HEK293 (cell line): ENCODE measurements around the gene CENPP.

Source experiments
- CTCF ChIA-PET: fragments of 350-600 bp; formaldehyde crosslinking; extraction: SDS; loops from one replicate; lab custom pipeline; 2021; ENCODE audit warnings: antibody characterized with exemption; lab: Yijun Ruan, JAX
- POLR2A ChIA-PET: fragments of 300-600 bp; formaldehyde crosslinking; extraction: SDS; loops from one replicate; lab custom pipeline; 2020; ENCODE audit warnings: antibody characterized with exemption, inconsistent platforms; lab: Yijun Ruan, JAX
- H3K27ac ChIP-seq: fragments of 200-500 bp; sonication (Bioruptor generic); 2 replicates; pipeline ENCODE4 v1.5.1; 2014; ENCODE audit warnings: low read depth, low read length, control low read depth, inconsistent platforms; ENCODE audit errors: extremely low read depth
- H3K36me3 ChIP-seq, 2 experiments: fragments of 200-500 bp in 1 of 2; sonication (Bioruptor generic) in 1 of 2; 1 replicate in 1 of 2; 2 replicates in 1 of 2; pipeline ENCODE4 v1.5.1; 2014 to 2017; ENCODE audit warnings: inconsistent platforms in 2 of 2, low read length in 2 of 2; ENCODE audit not compliant: control insufficient read depth in 2 of 2, insufficient read depth in 1 of 2
- H3K4me1 ChIP-seq: fragments of 200-500 bp; sonication (Bioruptor generic); 2 replicates; pipeline ENCODE4 v1.5.1; 2014; ENCODE audit warnings: mild to moderate bottlenecking, low read length, inconsistent platforms; ENCODE audit not compliant: control insufficient read depth, insufficient read depth
- H3K4me3 ChIP-seq: 2 replicates; pipeline ENCODE4 v1.5.1; 2011; ENCODE audit warnings: low read depth, mild to moderate bottlenecking, control low read depth, low read length, moderate library complexity
- H3K9me3 ChIP-seq: fragments of 200-500 bp; sonication (Bioruptor generic); 2 replicates; pipeline ENCODE4 v1.5.1; 2014; ENCODE audit warnings: low read depth, low read length, inconsistent platforms; ENCODE audit not compliant: control insufficient read depth, insufficient read depth
- GLI2 ChIP-seq: fragments of 450-650 bp; formaldehyde crosslinking; IDR thresholded peaks from 2 replicates; pipeline ENCODE4; 2017; ENCODE audit warnings: missing biosample characterization, missing genetic modification characterization, low read depth, borderline replicate concordance
- GLIS1 ChIP-seq: fragments of 450-650 bp; formaldehyde crosslinking; IDR thresholded peaks from 2 replicates; pipeline ENCODE4 v1.5.1; 2016; ENCODE audit warnings: missing biosample characterization, missing genetic modification characterization
- KLF1 ChIP-seq: fragments of 450-650 bp; formaldehyde crosslinking; IDR thresholded peaks from 2 replicates; pipeline ENCODE4 v1.5.1; 2016; ENCODE audit warnings: missing biosample characterization, missing genetic modification characterization
- KLF7 ChIP-seq: fragments of 450-650 bp; formaldehyde crosslinking; IDR thresholded peaks from 2 replicates; pipeline ENCODE4 v1.5.1; 2016; ENCODE audit warnings: missing biosample characterization, missing genetic modification characterization, borderline replicate concordance
- RBAK ChIP-seq: fragments of 450-650 bp; formaldehyde crosslinking; IDR thresholded peaks from 2 replicates; pipeline ENCODE4 v1.5.1; 2016; ENCODE audit warnings: missing biosample characterization, missing genetic modification characterization
- ZFP69B ChIP-seq: fragments of 450-650 bp; formaldehyde crosslinking; IDR thresholded peaks from 2 replicates; pipeline ENCODE4 v1.5.1; 2016; ENCODE audit warnings: missing biosample characterization, missing genetic modification characterization
- ZNF10 ChIP-seq: fragments of 450-650 bp; formaldehyde crosslinking; IDR thresholded peaks from 2 replicates; pipeline ENCODE4 v1.5.1; 2017; ENCODE audit warnings: missing biosample characterization, missing genetic modification characterization
- ZNF121 ChIP-seq: fragments of 450-650 bp; formaldehyde crosslinking; IDR thresholded peaks from 2 replicates; pipeline ENCODE4 v1.5.1; 2016; ENCODE audit warnings: missing biosample characterization, missing genetic modification characterization
- ZNF157 ChIP-seq: fragments of 450-650 bp; formaldehyde crosslinking; IDR thresholded peaks from 2 replicates; pipeline ENCODE4 v1.5.1; 2016; ENCODE audit warnings: missing biosample characterization, missing genetic modification characterization
- ZNF214 ChIP-seq: fragments of 450-650 bp; formaldehyde crosslinking; IDR thresholded peaks from 2 replicates; pipeline ENCODE4 v1.5.1; 2017; ENCODE audit warnings: missing biosample characterization, mild to moderate bottlenecking, missing genetic modification characterization, borderline replicate concordance
- ZNF521 ChIP-seq: fragments of 450-650 bp; formaldehyde crosslinking; IDR thresholded peaks from 2 replicates; pipeline ENCODE4 v1.5.1; 2017; ENCODE audit warnings: missing biosample characterization, mild to moderate bottlenecking, missing genetic modification characterization
- ZNF585B ChIP-seq: fragments of 450-650 bp; formaldehyde crosslinking; IDR thresholded peaks from 2 replicates; pipeline ENCODE4 v1.5.1; 2016; ENCODE audit warnings: missing biosample characterization, missing genetic modification characterization
- ZNF624 ChIP-seq: fragments of 450-650 bp; formaldehyde crosslinking; IDR thresholded peaks from 2 replicates; pipeline ENCODE4 v1.5.1; 2017; ENCODE audit warnings: missing biosample characterization, missing genetic modification characterization
- ZNF658 ChIP-seq: fragments of 450-650 bp; formaldehyde crosslinking; IDR thresholded peaks from 2 replicates; pipeline ENCODE4; 2016; ENCODE audit warnings: missing biosample characterization, missing genetic modification characterization
- ZNF768 ChIP-seq: fragments of 450-650 bp; formaldehyde crosslinking; IDR thresholded peaks from 2 replicates; pipeline ENCODE4 v1.5.1; 2018; ENCODE audit warnings: missing biosample characterization, mild to moderate bottlenecking, missing genetic modification characterization
- ZNF785 ChIP-seq: fragments of 450-650 bp; formaldehyde crosslinking; IDR thresholded peaks from 2 replicates; pipeline ENCODE4 v1.5.1; 2016; ENCODE audit warnings: missing biosample characterization, missing genetic modification characterization
- ZNF792 ChIP-seq: fragments of 450-650 bp; formaldehyde crosslinking; IDR thresholded peaks from 2 replicates; pipeline ENCODE4 v1.5.1; 2016; ENCODE audit warnings: missing biosample characterization, missing genetic modification characterization
- ZNF830 ChIP-seq: fragments of 450-650 bp; IDR thresholded peaks from 2 replicates; pipeline ENCODE4 v1.5.0; 2018; ENCODE audit warnings: missing biosample characterization, missing genetic modification characterization, low read depth, mild to moderate bottlenecking, moderate library complexity
- ZSCAN23 ChIP-seq: fragments of 450-650 bp; formaldehyde crosslinking; IDR thresholded peaks from 2 replicates; pipeline ENCODE4 v1.5.1; 2016; ENCODE audit warnings: missing biosample characterization, missing genetic modification characterization
- TF ChIP-seq, protein P1 (sequence below): fragments of 450-650 bp; formaldehyde crosslinking; IDR thresholded peaks from 2 replicates; pipeline ENCODE4 v1.5.1; 2016; ENCODE audit warnings: missing biosample characterization, missing genetic modification characterization
- TF ChIP-seq, protein P2 (sequence below): fragments of 450-650 bp; formaldehyde crosslinking; IDR thresholded peaks from 2 replicates; pipeline ENCODE4 v1.5.1; 2017; ENCODE audit warnings: missing biosample characterization, mild to moderate bottlenecking, missing genetic modification characterization, moderate library complexity
- TF ChIP-seq, protein P3 (sequence below): fragments of 450-650 bp; formaldehyde crosslinking; IDR thresholded peaks from 2 replicates; pipeline ENCODE4 v1.5.1; 2016; ENCODE audit warnings: missing biosample characterization, missing genetic modification characterization
- TF ChIP-seq, protein P4 (sequence below): fragments of 450-650 bp; formaldehyde crosslinking; IDR thresholded peaks from 2 replicates; pipeline ENCODE4 v1.5.1; 2017; ENCODE audit warnings: missing biosample characterization, missing genetic modification characterization
- TF ChIP-seq, protein P5 (sequence below): fragments of 450-650 bp; formaldehyde crosslinking; IDR thresholded peaks from 2 replicates; pipeline ENCODE4 v1.5.1; 2017; ENCODE audit warnings: missing biosample characterization, missing genetic modification characterization
- TF ChIP-seq, protein P6 (sequence below): sonication (generic); formaldehyde crosslinking; IDR thresholded peaks from 2 replicates; pipeline ENCODE4 v1.8.1; 2022; ENCODE audit warnings: mild to moderate bottlenecking, moderate library complexity, missing genetic modification reagents

Gene CENPP

DNA sequence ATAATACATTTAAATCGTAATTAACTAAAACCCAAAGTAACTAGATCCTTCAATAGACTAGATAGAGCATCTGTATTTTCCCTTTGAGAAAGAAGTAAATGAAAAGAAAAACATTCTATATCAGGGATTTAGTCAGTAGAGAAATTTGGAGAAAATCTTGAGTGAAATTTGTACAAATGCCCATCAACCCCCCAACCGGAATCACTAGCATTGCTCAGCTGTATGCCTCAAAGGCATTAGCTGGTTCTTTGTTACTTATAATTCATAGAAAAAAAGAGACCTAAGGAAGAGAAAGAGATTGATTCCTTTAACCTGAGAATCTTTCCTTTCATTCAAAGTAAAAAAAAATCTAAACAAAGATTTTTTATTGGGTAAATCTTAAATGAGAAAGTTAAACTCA is 97.9 kb downstream of the CENPP start:
- H3K4me3 ChIP-seq = no peak overlapping the region
- H3K4me1 ChIP-seq = no peaks in the 10 kb centered on the region
- no peak for TF ChIP-seq ZNF830
- TF ChIP-seq ZNF768 = no peak
- no peak for TF ChIP-seq RBAK (tag by site-specific recombination)
- TF ChIP-seq, protein P1, sequence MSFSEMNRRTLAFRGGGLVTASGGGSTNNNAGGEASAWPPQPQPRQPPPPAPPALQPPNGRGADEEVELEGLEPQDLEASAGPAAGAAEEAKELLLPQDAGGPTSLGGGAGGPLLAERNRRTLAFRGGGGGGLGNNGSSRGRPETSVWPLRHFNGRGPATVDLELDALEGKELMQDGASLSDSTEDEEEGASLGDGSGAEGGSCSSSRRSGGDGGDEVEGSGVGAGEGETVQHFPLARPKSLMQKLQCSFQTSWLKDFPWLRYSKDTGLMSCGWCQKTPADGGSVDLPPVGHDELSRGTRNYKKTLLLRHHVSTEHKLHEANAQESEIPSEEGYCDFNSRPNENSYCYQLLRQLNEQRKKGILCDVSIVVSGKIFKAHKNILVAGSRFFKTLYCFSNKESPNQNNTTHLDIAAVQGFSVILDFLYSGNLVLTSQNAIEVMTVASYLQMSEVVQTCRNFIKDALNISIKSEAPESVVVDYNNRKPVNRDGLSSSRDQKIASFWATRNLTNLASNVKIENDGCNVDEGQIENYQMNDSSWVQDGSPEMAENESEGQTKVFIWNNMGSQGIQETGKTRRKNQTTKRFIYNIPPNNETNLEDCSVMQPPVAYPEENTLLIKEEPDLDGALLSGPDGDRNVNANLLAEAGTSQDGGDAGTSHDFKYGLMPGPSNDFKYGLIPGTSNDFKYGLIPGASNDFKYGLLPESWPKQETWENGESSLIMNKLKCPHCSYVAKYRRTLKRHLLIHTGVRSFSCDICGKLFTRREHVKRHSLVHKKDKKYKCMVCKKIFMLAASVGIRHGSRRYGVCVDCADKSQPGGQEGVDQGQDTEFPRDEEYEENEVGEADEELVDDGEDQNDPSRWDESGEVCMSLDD (tag by site-specific recombination) = no peak
- TF ChIP-seq KLF1 (tag by site-specific recombination) = no peak
- TF ChIP-seq, protein P2, sequence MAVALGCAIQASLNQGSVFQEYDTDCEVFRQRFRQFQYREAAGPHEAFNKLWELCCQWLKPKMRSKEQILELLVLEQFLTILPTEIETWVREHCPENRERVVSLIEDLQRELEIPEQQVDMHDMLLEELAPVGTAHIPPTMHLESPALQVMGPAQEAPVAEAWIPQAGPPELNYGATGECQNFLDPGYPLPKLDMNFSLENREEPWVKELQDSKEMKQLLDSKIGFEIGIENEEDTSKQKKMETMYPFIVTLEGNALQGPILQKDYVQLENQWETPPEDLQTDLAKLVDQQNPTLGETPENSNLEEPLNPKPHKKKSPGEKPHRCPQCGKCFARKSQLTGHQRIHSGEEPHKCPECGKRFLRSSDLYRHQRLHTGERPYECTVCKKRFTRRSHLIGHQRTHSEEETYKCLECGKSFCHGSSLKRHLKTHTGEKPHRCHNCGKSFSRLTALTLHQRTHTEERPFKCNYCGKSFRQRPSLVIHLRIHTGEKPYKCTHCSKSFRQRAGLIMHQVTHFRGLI (tag by site-specific recombination) = no peak
- no peak for TF ChIP-seq ZNF521 (tag by site-specific recombination)
- TF ChIP-seq ZNF121 (tag by site-specific recombination) = no peak
- TF ChIP-seq, protein P3, sequence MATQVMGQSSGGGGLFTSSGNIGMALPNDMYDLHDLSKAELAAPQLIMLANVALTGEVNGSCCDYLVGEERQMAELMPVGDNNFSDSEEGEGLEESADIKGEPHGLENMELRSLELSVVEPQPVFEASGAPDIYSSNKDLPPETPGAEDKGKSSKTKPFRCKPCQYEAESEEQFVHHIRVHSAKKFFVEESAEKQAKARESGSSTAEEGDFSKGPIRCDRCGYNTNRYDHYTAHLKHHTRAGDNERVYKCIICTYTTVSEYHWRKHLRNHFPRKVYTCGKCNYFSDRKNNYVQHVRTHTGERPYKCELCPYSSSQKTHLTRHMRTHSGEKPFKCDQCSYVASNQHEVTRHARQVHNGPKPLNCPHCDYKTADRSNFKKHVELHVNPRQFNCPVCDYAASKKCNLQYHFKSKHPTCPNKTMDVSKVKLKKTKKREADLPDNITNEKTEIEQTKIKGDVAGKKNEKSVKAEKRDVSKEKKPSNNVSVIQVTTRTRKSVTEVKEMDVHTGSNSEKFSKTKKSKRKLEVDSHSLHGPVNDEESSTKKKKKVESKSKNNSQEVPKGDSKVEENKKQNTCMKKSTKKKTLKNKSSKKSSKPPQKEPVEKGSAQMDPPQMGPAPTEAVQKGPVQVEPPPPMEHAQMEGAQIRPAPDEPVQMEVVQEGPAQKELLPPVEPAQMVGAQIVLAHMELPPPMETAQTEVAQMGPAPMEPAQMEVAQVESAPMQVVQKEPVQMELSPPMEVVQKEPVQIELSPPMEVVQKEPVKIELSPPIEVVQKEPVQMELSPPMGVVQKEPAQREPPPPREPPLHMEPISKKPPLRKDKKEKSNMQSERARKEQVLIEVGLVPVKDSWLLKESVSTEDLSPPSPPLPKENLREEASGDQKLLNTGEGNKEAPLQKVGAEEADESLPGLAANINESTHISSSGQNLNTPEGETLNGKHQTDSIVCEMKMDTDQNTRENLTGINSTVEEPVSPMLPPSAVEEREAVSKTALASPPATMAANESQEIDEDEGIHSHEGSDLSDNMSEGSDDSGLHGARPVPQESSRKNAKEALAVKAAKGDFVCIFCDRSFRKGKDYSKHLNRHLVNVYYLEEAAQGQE (tag by site-specific recombination) = no peak
- TF ChIP-seq, protein P4, sequence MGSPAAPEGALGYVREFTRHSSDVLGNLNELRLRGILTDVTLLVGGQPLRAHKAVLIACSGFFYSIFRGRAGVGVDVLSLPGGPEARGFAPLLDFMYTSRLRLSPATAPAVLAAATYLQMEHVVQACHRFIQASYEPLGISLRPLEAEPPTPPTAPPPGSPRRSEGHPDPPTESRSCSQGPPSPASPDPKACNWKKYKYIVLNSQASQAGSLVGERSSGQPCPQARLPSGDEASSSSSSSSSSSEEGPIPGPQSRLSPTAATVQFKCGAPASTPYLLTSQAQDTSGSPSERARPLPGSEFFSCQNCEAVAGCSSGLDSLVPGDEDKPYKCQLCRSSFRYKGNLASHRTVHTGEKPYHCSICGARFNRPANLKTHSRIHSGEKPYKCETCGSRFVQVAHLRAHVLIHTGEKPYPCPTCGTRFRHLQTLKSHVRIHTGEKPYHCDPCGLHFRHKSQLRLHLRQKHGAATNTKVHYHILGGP (tag by site-specific recombination) = no peak
- TF ChIP-seq ZNF658 (tag by site-specific recombination) = no peak
- TF ChIP-seq ZNF10 (tag by site-specific recombination) = no peak
- no peak for TF ChIP-seq GLI2
- no peak for TF ChIP-seq ZNF214 (tag by site-specific recombination)
- TF ChIP-seq ZNF585B = no peak
- no peak for TF ChIP-seq ZSCAN23 (tag by site-specific recombination)
- TF ChIP-seq ZNF792 = no peak
- no peaks in the 10 kb centered on the region for H3K9me3 ChIP-seq
- ChIA-PET CTCF (no interaction called here), POLR2A (no interaction called here)
- no peak overlapping the region for H3K27ac ChIP-seq
- H3K36me3 ChIP-seq = no peaks in the 10 kb centered on the region

DNA sequence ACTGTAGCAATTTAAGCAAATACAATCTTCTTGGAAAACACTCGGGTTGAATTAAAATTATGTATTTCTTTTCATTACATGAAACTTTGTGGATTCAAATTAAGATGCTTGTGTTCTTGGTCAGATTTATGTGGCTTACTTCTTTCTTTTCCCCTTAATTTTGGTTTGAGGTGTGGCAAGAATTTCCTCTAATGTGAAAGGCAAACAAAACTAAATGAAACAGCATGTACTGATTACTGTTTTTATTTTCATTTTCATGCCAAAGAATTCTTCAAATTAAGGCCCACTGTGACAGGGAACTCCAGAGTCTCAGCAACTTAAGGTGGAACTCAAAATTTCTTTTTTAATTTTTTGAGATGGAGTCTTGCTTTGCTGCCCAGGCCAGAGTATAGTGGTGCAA is 98.6 kb downstream of the CENPP start, which contains the start of gene OMD:
TSS of gene OMD (minus strand) at position 132 of the 400 bp plus-strand sequence. CDS start 6,913 bp downstream, outside the sequence.
- no peak within 1 kb of the TSS for H3K27ac ChIP-seq
- no peak for TF ChIP-seq ZNF157 (tag by site-specific recombination)
- TF ChIP-seq KLF7 (tag by site-specific recombination) = no peak
- TF ChIP-seq, protein P5, sequence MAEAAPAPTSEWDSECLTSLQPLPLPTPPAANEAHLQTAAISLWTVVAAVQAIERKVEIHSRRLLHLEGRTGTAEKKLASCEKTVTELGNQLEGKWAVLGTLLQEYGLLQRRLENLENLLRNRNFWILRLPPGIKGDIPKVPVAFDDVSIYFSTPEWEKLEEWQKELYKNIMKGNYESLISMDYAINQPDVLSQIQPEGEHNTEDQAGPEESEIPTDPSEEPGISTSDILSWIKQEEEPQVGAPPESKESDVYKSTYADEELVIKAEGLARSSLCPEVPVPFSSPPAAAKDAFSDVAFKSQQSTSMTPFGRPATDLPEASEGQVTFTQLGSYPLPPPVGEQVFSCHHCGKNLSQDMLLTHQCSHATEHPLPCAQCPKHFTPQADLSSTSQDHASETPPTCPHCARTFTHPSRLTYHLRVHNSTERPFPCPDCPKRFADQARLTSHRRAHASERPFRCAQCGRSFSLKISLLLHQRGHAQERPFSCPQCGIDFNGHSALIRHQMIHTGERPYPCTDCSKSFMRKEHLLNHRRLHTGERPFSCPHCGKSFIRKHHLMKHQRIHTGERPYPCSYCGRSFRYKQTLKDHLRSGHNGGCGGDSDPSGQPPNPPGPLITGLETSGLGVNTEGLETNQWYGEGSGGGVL (tag by site-specific recombination) = no peak
- TF ChIP-seq GLIS1 (tag by site-specific recombination) = no peak
- TF ChIP-seq ZNF624 (tag by site-specific recombination) = no peak
- no peak for TF ChIP-seq ZNF785 (tag by site-specific recombination)
- TF ChIP-seq, protein P6, sequence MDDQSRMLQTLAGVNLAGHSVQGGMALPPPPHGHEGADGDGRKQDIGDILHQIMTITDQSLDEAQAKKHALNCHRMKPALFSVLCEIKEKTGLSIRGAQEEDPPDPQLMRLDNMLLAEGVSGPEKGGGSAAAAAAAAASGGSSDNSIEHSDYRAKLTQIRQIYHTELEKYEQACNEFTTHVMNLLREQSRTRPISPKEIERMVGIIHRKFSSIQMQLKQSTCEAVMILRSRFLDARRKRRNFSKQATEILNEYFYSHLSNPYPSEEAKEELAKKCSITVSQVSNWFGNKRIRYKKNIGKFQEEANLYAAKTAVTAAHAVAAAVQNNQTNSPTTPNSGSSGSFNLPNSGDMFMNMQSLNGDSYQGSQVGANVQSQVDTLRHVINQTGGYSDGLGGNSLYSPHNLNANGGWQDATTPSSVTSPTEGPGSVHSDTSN (CRISPR knock-in tag) = no peak
- no peak for TF ChIP-seq ZNF658 (tag by site-specific recombination)
- no peak for TF ChIP-seq ZFP69B (tag by site-specific recombination)

More for the DNA sequence above, 98.6 kb downstream of the CENPP start, which contains the start of gene OMD:
- POLR2A ChIA-PET = no interaction called here
- Histone ChIP-seq H3K4me1 (no peaks in the 10 kb centered on the region), H3K4me3 (no peak within 1 kb of the TSS), H3K9me3 (no peaks in the 10 kb centered on the region), H3K36me3 (no peaks in the 10 kb centered on the region)
- CTCF ChIA-PET = no interaction called here
